Left lobe of liver (tissue), 2 donors: ENCODE data around the gene EVC. TPM values are rescaled to one million over a fixed set of nuclear protein-coding genes. Genes with fewer than 3 reads are reported as not detected.
"Not testable (repeated sequence)": the region's sequence is repeated elsewhere in the genome, so short reads cannot be mapped to it uniquely, and the experiment has no call there.

ENCODE experiments used
- ATAC-seq: fragments of 200-7000 bp; cut with Tn5 transposase; one replicate; pipeline ENCODE4 v1.9.1; 2020; ENCODE audit warnings: mild to moderate bottlenecking, moderate library complexity
- DNase-seq: peaks from one replicate; pipeline ENCODE4 v3.0.0-alpha.2; 2020; ENCODE audit warnings: low spot score
- total RNA-seq: library from RNA; stranded (reverse); gene quantifications from one replicate; pipeline ENCODE4 v1.2.1, GENCODE V29; 2021
- donor health status: DM: no; HTN: no; CAD: no; lungs with moderate emphysema.
- donor health status: DM: no; HTN: yes; CAD: no.

Gene EVC
- total RNA-seq, 1 donor from 2014 or later = 11.0 TPM

DNA sequence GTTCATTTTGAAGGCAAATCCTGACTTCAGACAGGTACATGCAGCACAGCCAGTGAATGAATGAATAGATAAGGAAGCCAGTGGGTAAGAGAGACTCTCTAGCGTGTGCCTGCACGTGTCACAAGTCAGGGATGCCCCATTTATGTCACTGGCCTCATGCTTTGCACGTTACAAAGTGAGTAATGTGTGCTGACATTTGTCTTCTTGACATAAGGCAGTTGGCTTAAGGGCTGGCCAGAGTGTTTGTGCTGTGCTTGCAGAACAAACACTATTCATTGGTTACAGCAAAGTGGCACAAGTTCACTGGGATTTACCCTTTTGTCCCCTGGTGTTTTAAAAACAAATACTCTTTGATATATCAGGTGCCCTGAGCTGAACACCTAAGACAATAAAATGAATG, 125.9 kb downstream of the EVC start:
- DNase-seq (no peak), ATAC-seq (peak; percentile 81)

DNA sequence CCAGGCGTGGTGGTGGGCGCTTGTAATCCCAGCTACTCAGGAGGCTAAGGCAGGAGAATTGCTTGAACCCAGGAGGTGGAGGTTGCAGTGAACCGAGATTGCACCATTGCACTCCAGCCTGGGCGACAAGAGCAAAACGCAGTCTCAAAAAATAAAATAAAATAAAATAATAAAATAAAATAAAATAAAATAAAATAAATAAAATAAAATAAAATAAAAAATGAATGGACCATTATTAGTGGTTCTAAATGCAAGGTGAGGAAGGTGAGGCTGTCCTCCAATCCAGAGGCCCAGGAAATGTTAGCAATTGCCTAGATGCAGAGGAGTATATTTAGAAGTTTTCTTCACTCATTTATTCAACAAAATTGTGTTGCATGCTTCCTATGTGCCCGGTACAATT, 126.5 kb downstream of the EVC start:
- not testable (repeated sequence) for DNase-seq, ATAC-seq

DNA sequence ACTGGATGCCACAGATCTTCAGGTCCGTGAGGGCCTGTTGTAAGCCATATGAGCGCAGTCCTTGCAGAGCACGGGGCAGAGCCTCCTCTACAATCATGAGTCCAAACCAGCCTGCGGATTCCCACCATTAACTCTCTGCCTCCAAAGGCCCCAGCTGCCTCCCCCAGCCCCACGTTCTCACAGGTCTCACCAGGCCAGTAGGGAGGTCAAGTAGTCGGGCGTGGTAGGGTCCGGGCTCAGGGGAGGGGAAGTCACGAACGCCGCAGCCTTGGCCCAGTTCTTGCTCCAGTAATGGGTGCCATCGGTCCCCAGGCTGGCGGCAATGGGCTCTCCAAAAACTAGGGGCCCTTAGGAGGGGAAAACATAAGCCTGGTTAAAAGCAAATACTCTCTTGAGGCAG, 128.3 kb downstream of the EVC start:
- ATAC-seq (no peak), DNase-seq (no peak)

DNA sequence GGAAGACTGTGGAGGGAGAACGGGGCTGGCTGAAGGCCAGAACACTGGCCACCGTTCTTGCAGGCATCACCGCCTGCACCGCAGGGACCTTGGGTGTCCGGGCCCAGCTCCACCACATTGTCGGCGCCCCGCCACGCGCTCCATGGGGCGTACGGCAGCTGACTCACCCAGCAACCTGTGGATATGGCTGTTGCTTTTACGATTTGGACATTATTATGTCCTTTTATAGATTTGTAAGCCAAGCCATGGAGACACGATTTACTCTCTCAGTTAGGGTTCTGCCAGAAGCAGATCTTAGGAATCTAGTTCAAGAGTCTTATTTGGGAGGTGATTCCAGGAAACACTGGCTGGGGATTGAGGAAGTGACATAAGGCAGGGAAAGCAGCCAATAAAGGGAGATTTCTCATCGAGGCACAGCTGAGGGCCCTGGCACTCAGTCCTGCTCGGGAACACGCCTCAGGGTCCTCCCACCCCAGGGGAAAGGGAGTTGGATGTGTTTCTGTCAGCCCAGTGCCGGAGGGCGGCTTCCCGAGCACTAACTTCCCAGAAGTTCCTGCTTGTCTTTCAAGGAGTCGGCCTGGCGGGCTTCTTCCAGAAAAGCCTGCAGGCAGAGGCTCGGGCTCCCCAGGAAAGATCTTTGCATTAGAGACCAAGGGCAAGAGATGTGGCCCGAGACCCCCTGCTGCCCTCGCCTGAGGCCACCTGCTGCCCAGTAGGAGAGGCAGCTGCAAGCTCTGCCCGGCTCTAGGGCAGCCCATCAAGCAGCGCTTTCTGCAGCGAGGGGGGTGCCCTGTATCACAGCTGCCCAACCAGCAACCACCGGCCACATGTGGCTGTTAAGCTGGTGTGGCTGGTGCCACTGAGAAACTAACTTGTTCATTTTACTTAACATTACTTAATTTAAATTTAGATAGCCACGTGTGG, 129.0 kb downstream of the EVC start:
- no peak for DNase-seq
- ATAC-seq = no peak

DNA sequence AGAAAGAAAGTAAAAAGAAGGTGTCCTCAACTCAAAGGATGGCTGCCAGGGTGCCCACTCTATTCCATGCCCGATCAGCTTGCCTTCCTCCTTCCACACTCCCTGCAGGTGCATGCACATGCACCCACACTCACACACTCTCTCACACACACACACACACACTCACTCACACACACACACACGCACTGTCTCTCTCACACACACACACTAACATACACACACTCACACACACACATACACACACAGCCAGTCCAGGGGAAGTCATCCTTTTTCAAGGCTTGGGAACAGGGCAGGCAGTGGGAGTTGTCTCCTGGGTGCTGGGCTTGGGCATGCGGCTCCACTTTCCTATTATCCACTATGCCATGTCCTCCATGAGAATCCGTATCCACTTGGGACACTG, 131.5 kb downstream of the EVC start:
- ATAC-seq (no peak), DNase-seq (no peak)

DNA sequence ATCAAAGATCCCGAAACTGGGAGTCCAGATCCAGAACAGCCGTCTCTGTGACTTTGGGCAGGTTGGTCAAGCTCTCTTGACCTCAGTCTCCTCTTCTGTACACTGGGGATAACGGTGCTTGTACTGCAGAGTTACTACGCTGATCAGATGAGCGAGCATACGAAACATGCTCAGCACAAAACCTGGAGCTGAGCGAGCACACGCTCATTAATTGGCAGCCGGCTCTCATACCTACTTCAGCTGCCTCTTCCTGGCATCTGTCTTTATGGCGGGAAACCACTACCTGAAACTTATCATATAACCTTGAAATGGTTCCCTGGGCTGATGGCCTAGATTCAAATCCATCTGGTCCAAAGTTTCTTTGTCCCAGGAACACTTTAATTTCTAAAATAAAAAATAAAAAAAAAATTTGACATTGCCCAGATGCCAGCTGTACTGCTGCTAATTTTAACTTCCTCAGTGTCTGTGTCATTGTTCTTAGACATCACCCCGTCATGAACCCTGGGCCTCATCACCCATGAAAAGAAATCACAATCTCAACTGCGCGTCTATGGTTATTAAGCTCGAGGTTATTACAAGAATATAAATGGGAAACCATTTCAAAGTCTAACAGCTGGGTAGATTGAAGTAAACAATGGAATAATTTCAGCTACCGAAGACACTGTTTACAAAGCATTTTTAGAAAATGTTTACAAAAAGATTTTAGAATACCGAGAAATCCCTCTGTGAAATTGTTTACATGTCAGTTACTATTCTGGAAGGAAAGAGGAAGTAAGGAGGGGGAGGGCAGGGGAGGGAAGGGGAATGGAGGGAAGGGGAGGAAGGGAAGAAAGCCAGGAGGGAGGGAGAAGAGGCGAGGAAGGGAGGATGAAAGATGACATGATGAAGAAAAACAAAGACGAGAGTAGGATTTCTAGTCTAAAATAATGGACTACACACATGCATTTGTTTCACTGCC, 132.9 kb downstream of the EVC start:
- ATAC-seq (no peak), DNase-seq (no peak)

DNA sequence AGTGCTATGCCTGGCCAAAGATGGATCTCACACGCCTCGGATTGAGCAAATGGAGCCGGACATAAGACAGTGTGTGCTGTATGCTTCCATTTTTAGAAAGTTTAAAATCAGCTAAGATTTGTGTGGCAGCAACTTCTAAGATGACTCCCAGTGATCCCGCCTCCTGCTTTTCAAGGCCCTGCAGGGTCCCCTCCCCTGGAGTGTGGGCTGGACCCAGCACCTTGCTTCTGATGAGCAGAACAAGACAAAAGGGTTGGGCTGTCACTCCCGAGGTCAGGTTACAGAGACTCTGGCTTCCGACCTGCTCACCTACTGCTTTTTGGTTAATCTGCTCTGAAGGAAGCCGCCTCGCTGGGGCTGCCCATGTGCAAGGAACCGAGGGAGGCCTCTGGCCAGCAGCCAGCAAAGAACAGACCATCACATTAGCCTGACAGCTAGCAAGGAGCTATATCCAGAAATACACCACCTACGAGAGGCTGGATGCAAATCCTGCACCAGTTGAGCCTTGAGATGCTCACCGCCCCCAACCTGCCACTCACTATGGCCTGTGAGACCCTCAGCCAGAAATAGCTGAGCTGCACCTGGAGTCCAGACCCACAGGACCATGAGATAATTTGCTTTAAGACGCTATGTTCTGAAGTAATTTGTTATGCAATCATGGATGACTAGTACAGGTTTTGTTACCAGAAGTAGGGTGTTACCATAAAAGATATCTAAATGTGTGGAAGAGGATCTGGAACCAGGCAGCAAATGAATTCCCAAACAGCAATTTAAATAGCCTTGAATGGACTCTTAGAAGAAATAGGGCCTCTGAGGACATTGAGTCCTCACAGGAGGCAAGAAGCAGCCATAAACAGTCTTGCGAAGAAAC, 134.3 kb downstream of the EVC start:
- no peak for DNase-seq
- no peak for ATAC-seq

DNA sequence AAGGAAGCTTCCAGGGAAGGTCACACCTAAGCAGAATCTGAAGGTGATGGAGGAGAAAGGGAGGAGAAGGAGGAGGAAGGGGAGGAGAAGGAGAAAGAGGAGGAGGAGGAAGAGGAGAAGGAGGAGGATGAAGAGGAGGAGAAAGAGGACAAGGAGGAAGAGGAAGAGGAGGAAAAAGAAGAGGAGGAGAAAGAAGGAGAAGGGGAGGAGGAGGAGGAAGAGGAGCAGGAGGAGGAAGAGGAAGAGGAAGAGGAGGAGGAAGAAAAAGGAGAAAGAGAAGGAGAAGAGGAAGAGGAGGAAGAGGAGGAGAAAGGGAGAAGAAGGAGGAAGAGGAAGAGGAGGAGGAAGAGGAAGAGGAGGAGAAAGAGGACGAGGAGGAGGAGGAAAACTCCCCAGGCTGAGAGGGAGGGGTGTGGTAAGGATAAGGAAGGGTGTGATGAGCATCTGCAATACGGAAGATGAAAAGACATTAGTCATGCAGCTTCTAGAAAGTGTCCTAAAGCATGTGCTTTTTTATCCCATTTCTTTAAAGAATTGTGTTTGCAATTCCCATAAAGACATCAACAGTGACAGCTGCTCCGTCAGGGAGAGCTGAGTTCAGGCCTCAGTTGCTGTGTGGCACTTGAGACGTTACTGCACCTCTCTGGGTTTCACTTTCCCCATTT, 140.8 kb downstream of the EVC start:
- ATAC-seq (no peak), DNase-seq (no peak)

DNA sequence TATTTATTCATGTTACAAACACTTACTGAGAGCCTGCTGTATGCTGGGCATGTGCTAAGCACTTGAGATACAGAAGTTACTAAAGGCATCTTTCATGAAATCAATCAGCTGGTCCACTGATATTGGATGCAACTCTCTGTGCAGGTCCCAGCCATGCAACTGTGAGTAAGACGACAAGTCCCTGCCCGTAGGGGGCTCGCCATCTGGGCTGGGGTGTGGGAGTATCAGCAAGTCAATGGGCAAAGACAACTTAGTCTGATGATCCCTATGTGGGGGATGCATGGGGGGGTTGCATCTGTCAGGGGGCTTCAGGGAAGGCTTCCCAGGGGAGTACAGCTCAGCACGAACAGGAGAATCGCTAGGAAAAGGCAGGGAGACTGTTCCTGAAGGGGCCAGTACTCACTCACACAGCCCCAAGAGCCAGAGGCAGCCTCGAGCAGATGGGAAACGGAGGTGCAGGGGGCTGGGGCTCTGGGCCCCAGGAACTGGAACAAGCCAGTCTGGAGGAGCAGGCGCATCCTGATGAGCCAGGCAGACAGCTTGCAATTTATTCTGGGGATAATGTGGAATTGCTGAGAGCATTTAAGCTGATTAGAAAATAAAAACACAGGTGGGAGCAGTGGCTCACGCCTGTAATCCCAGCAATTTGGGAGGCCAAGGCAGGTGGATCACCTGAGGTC, 141.7 kb downstream of the EVC start:
- no peak for DNase-seq
- ATAC-seq = no peak

DNA sequence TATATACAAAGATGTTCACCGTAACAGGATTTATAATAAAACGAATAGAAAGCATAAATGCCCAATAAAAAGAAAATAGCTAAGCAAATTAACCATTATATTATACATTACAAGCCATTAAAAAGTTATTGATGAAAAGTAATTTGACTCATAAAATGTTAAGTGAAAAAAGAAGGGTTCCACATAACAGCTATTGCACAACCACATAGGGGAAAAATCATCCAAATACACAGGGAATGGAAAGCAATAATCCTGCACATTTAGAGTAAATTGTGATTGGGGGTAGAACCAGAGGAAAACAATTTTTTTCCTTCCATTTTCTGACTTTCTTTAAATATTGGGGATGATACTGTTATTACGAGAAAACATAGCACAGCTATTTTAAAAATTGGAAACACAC, 143.9 kb downstream of the EVC start:
- ATAC-seq (no peak), DNase-seq (no peak)

DNA sequence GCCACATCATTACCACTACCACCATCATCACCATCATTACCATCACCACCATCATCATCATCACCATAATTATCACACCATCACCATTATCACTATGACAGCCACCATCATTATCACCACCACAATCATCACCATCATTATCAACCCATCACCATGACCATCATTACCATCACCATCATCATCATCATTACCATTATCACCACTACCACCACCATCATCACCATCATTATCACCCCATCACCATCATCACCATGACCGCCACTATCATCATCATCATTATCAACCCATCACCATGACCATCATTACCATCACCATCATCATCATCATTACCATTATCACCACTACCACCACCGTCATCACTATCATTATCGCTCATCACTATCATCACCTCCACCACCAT, 145.4 kb downstream of the EVC start:
- DNase-seq, ATAC-seq: not testable (repeated sequence)

DNA sequence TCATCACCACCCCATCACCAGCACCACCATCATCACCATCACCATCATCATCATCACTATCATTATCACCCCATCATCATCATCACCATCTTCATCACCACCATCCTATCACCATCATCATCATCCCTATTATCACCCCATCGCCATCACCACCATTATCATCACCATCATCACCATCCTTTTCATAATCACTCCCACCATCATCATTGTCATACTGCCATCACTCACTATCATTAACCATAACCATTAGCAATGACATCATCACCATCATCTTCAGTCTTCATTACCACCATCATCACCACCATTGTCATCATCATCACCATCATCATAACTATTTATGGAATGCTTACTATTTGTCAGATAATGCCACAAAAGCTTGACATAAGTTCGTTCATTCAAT, 146.2 kb downstream of the EVC start:
- ATAC-seq (no peak), DNase-seq (no peak)

DNA sequence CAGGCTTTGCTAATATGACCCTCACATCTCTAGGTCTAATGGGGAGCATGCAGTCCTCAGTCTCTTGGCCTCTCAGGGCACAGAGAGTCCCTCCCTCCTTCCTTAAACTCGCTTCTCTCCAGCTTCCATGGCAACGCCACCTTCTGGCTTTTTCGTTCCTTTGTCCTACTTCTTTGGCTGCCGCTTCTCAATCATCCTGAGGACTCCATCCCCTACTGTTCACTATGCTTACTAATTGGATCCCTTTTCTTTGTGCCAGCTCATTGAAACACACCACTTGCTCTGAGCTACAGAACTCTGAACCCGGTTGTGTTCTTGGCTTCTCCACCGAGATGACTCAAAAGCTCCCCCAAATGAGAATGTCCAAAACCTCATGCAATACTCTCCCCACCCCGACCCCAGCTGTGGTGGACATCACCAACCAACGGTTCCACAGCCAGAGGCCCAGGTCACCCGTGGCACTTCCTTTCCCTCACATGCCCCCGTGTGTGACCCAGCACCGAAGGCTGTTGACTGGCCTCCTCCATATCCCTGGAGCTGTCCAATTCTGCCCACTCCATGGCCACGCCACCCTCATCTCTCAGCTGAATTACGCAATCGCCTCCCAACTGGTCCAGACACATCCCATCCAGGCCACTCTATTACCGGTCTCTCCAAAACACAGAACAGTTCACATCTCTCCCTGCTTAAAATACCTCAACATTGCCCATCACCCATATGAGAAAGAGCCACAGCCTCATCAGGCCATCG, 147.2 kb downstream of the EVC start:
- DNase-seq (no peak), ATAC-seq (no peak)

DNA sequence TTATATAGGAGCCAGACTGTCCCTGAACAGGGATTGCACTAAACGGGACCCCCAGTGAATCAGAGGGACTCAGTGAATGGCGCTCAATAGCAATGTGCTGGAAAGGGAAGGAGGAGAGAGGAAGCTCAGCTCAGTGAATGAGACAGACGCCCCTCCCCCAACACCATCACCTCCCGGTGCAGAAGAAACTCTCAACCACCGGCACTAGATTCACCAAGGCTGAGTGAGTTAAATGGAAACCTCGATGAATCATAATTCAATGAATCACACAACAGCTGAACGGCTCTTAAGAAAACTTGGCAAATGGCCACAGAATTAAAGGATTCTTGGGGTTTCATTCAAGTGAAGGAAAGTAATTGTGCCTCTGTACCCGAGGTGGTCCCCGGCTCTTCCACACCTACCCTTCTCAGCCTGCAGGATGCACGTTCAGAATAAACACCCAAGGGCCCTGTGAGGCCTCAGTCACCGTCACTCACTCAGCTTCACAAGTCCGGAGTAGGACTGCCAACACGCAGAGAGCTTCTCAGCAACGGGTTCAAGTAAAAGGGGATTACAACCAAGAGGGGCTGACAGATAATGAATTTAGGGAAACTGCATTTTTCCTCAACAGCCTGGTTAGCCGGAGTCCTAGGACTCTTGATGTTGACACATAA, 152.6 kb downstream of the EVC start:
- DNase-seq (no peak), ATAC-seq (no peak)
